ENCODE measurements around the gene MGAT3. TPM values are rescaled to one million over a fixed set of nuclear protein-coding genes. Genes with fewer than 3 reads are reported as not detected.

Gene MGAT3
- total and polyA plus RNA-seq, 2 of the 13 experiments (the other 11 are each of a cell fraction or from before 2014, with no cell fraction given), result 0.11 to 0.15 TPM

DNA sequence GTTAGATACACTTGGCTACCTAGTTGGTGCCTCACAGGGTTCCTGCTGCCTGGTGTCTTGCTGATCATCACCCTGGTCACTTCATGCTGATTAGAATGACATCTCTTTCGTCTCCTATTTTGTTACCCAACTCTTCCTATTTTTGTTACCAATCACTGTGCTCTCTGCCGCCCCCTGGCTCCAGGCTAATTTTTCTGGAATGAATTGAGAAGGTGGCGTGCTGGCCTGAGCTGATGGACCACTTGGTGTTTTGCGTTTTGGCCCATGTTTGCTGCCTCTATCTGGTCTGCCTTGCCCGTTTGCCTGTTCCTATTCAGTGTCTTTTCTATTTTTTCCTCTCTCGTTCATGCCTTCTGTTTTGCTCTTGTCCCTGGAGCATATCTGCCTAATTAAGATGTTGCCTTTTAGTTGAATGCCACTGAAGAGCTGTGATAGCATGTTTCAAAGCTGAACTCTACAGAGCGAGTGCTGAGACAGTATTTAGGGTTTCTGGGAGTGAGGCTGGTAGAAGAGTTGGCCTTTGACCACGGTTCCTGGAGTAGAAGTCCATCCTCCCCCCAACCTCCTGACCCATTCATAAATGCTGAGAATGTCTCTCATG, 57.7 kb downstream of the MGAT3 start (continued):
- TF ChIP-seq, protein P1, sequence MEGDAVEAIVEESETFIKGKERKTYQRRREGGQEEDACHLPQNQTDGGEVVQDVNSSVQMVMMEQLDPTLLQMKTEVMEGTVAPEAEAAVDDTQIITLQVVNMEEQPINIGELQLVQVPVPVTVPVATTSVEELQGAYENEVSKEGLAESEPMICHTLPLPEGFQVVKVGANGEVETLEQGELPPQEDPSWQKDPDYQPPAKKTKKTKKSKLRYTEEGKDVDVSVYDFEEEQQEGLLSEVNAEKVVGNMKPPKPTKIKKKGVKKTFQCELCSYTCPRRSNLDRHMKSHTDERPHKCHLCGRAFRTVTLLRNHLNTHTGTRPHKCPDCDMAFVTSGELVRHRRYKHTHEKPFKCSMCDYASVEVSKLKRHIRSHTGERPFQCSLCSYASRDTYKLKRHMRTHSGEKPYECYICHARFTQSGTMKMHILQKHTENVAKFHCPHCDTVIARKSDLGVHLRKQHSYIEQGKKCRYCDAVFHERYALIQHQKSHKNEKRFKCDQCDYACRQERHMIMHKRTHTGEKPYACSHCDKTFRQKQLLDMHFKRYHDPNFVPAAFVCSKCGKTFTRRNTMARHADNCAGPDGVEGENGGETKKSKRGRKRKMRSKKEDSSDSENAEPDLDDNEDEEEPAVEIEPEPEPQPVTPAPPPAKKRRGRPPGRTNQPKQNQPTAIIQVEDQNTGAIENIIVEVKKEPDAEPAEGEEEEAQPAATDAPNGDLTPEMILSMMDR (CRISPR knock-in tag; IDR thresholded peaks at IDR 0.05), result peak; percentile 68
- peak; percentile 28; the same call in 1 of the 2 replicates for TF ChIP-seq RAD21 (CRISPR knock-in tag; IDR thresholded peaks at IDR 0.05)
- TF ChIP-seq SIN3A (IDR thresholded peaks at IDR 0.05; ENCODE audit: borderline replicate concordance, low read depth, low read length), result no peak
- no peak for TF ChIP-seq MBNL3 (CRISPR knock-in tag; conservative IDR thresholded peaks at IDR 0.05)
- peak; percentile 49 for TF ChIP-seq STAG1 (CRISPR knock-in tag; IDR thresholded peaks at IDR 0.05)
- peak; percentile 52; the same call in 1 of the 2 replicates for TF ChIP-seq CEBPB (IDR thresholded peaks at IDR 0.05; ENCODE audit: borderline replicate concordance, low read depth, low read length)
- TF ChIP-seq, protein P2, sequence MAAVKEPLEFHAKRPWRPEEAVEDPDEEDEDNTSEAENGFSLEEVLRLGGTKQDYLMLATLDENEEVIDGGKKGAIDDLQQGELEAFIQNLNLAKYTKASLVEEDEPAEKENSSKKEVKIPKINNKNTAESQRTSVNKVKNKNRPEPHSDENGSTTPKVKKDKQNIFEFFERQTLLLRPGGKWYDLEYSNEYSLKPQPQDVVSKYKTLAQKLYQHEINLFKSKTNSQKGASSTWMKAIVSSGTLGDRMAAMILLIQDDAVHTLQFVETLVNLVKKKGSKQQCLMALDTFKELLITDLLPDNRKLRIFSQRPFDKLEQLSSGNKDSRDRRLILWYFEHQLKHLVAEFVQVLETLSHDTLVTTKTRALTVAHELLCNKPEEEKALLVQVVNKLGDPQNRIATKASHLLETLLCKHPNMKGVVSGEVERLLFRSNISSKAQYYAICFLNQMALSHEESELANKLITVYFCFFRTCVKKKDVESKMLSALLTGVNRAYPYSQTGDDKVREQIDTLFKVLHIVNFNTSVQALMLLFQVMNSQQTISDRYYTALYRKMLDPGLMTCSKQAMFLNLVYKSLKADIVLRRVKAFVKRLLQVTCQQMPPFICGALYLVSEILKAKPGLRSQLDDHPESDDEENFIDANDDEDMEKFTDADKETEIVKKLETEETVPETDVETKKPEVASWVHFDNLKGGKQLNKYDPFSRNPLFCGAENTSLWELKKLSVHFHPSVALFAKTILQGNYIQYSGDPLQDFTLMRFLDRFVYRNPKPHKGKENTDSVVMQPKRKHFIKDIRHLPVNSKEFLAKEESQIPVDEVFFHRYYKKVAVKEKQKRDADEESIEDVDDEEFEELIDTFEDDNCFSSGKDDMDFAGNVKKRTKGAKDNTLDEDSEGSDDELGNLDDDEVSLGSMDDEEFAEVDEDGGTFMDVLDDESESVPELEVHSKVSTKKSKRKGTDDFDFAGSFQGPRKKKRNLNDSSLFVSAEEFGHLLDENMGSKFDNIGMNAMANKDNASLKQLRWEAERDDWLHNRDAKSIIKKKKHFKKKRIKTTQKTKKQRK (IDR thresholded peaks at IDR 0.05; ENCODE audit: low read length), result no peak
